Pancreas (tissue), 10 donors: ENCODE data around the gene HPN. TPM values are rescaled to one million over a fixed set of nuclear protein-coding genes. Genes with fewer than 3 reads are reported as not detected.
"Not testable (repeated sequence)": the region's sequence is repeated elsewhere in the genome, so short reads cannot be mapped to it uniquely, and the experiment has no call there.

Experiments
- ATAC-seq, 4 donors: fragments of 200-7000 bp; cut with Tn5 transposase; one replicate each; pipeline versions ENCODE4 v1.8.0 to v1.9.1; 2020; ENCODE audit warnings: mild to moderate bottlenecking in 4 of 4, moderate library complexity in 4 of 4
- DNase-seq, 6 donors: peaks; one replicate each; pipeline ENCODE4 v3.0.0-alpha.2; 2020
- FAIRE-seq: peaks from 2 replicates; lab custom pipeline; 2012; peaks lifted over from hg19 to GRCh38; lab: Jason Lieb, UNC
- H3K27ac ChIP-seq, 4 donors: fragments of 200-600 bp; sonication (generic); 1 replicate in 3 of 4; 2 replicates in 1 of 4; pipeline versions ENCODE4 v1.5.0 to v1.8.0; 2020
- H3K27me3 ChIP-seq, 4 donors: fragments of 200-600 bp; one replicate each; pipeline ENCODE4 v1.8.0; 2021
- H3K36me3 ChIP-seq, 3 donors: fragments of 200-600 bp; sonication (generic) in 1 of 3; one replicate each; pipeline versions ENCODE4 v1.5.0 to v1.8.0; 2020 to 2021
- H3K4me1 ChIP-seq, 3 donors: fragments of 200-600 bp; one replicate each; pipeline ENCODE4 v1.8.0; 2021
- H3K4me3 ChIP-seq, 4 donors: fragments of 200-600 bp; sonication (generic) in 2 of 4; one replicate each; pipeline versions ENCODE4 v1.5.0 to v1.8.0; 2020 to 2021
- H3K9me3 ChIP-seq, 4 donors: fragments of 200-600 bp; one replicate each; pipeline ENCODE4 v1.8.0; 2021
- WGBS, 2 donors: extraction: QIAGEN DNeasy Blood & Tissue Kit; methylation state at CpG; one replicate each; pipeline ENCODE4 v1.1.7; 2013; 5-methylcytosine and 5-hydroxymethylcytosine counted together
- intact Hi-C, 3 donors: fragments of 100-400 bp; cut with DNase I; formaldehyde crosslinking; loops; one replicate each; pipeline versions ENCODE4 v1.11.1 to v1.14.2; 2022
- polyA plus RNA-seq, 2 donors: library from polyadenylated mRNA; stranded (reverse); fragments of 200-250 nt; gene quantifications; one replicate each; pipeline ENCODE4 v1.2.3, GENCODE V29; 2013
- total RNA-seq, 6 donors: library from RNA; stranded (reverse); fragmentation: NEBNext Ultra II Directional in 4 of 6; extraction: Animal tissue kit (Norgen Biotek cat#: 25700) in 4 of 6; gene quantifications; one replicate each; pipeline versions ENCODE4 v1.2.1 to v1.2.4, GENCODE V29; 2021 to 2023
- TF ChIP-seq, protein P1 (sequence below), 4 donors: fragments of 200-600 bp; sonication (generic) in 3 of 4; IDR thresholded peaks; one replicate each; pipeline versions ENCODE4 v1.5.0 to v1.8.0; 2021; ENCODE audit warnings: antibody characterized with exemption in 4 of 4
- donor health status: healthy with polysubstance abuse.
- donor health status: DM: no; HTN: no; CAD: no; lungs with moderate emphysema.
- donor health status: DM: no; HTN: no; CAD: no.
- donor health status: control.
- donor health status: control.
- donor health status: Bipolar disorder and iron deficiency.
- donor health status: DM: yes; HTN: yes; CAD: no.
- donor health status: DM: no; HTN: no; CAD: no.
- donor health status: DM: no; HTN: no; CAD: no.
- donor health status: DM: yes; HTN: yes; CAD: no.

Gene HPN
- total and polyA plus RNA-seq, 8 donors = 93.0 to 238 (median 124) TPM

DNA sequence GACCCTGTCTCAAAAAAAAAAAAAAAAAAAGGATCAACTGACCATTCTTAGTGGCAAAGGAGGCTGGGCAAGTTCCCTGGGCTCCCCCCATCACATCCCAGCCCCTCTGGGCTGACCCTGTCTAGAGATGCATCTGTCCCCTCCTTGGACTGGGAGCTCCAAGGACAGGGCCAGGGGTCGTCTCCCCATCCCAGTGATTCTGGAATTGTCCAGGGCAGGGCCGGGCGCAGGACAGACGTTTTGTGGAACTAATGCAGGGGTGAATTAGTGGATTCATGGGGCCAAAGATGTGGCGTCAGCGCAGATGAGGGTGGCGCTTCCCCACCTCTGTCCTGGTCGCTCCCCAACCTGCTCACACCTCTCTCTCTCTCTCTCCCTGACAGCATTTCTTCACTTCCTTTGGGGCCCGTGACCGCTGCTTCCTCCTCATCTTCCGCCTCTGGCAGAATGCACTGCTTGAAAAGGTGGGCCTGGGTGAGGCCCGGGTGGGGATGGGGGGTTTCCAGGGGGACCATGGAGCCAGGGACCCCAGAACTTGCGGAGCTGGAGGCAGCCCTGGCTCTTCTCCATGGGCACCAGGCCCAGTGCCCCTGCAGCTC lies 30.3 kb upstream of the HPN start:
- TF ChIP-seq, protein P1, sequence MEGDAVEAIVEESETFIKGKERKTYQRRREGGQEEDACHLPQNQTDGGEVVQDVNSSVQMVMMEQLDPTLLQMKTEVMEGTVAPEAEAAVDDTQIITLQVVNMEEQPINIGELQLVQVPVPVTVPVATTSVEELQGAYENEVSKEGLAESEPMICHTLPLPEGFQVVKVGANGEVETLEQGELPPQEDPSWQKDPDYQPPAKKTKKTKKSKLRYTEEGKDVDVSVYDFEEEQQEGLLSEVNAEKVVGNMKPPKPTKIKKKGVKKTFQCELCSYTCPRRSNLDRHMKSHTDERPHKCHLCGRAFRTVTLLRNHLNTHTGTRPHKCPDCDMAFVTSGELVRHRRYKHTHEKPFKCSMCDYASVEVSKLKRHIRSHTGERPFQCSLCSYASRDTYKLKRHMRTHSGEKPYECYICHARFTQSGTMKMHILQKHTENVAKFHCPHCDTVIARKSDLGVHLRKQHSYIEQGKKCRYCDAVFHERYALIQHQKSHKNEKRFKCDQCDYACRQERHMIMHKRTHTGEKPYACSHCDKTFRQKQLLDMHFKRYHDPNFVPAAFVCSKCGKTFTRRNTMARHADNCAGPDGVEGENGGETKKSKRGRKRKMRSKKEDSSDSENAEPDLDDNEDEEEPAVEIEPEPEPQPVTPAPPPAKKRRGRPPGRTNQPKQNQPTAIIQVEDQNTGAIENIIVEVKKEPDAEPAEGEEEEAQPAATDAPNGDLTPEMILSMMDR (IDR thresholded peaks at IDR 0.05) = no peak
- intact Hi-C loops = loop anchor here in 2 of 3 donors (5.0 to 10.0 kb wide), 2 partner anchors 39 to 46 kb away; partner anchors contain the start of gene ZNF792 (in 1 of the 2)
- H3K4me3 ChIP-seq = no peak overlapping the region
- 86 to 91% methylated on average over 13 of the region's 13 CpGs for WGBS, 2 donors
- H3K9me3 ChIP-seq = no peaks in the 10 kb centered on the region
- peaks cover 5 to 28% (median 19%) of the 10 kb centered on the region in 3 donors for H3K36me3 ChIP-seq
- peak in 1 of 6 donors; percentile 58 for DNase-seq
- no peak overlapping the region for H3K27ac ChIP-seq
- no peak for FAIRE-seq
- ATAC-seq = no peak
- peaks cover 5 to 23% (median 10%) of the 10 kb centered on the region in 3 donors for H3K4me1 ChIP-seq
- H3K27me3 ChIP-seq = no peaks in the 10 kb centered on the region

DNA sequence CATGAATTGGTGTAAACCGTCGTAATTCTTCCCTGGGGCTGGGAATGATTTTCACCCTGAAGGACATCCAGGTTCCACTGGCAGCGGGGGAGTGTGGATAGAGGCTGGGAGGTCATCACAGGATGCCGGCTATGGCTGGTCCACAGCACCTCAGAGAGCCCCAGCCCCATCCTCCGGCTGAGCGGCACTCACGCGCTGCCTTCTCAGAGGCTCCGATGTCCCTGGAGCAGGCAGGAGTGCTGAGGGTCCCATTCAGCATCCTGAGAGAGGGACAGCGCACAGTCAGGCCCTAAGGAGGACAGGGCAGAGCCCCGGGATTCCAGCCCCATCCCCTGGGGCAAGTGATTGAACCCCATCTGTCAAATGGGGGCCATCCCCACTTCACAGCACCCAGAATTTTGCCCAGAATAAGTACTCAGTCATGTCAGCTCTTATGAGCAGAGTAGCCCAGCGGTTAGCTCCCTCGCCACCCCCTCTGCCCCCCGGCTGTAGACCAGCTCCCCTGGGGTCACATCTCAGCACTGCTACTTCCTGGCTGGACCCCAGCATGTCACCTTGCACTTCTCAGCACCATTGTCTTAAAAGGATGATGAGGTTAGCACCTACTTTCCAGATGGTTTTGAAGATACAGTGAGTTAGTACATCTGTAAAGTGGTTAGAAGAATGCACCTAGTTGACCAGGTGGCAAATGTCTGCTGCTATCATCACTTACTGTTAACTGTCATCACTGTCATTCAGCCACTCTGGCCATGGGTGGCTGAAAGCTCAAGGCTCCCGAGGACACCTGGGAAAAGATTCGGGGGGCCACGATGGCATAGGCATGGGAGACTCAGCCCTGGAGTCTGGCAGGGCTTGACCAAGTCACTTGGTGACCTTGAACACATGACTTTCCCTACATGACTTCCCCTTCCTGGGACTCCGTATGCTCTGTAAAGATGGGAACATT lies 29.5 kb upstream of the HPN start:
- H3K36me3 ChIP-seq = peaks cover 5 to 29% (median 19%) of the 10 kb centered on the region in 3 donors
- no peaks in the 10 kb centered on the region for H3K27me3 ChIP-seq
- DNase-seq = no peak
- peaks cover 0 to 18% (median 5%) of the 10 kb centered on the region in 3 donors for H3K4me1 ChIP-seq
- TF ChIP-seq, protein P1 (IDR thresholded peaks at IDR 0.05) = no peak
- H3K27ac ChIP-seq = peak overlapping the region in 1 of 4 donors; percentile 15
- no peak overlapping the region for H3K4me3 ChIP-seq
- FAIRE-seq = no peak
- H3K9me3 ChIP-seq = no peaks in the 10 kb centered on the region
- ATAC-seq = peak; percentile 25 to 36 (median 25)
- 82 to 86% methylated on average over 18 of the region's 18 CpGs for WGBS, 2 donors
- intact Hi-C loops = loop anchor here in 2 of 3 donors (5.0 to 10.0 kb wide), 2 partner anchors 40 to 47 kb away; partner anchors contain the start of gene ZNF792 (in 1 of the 2)

DNA sequence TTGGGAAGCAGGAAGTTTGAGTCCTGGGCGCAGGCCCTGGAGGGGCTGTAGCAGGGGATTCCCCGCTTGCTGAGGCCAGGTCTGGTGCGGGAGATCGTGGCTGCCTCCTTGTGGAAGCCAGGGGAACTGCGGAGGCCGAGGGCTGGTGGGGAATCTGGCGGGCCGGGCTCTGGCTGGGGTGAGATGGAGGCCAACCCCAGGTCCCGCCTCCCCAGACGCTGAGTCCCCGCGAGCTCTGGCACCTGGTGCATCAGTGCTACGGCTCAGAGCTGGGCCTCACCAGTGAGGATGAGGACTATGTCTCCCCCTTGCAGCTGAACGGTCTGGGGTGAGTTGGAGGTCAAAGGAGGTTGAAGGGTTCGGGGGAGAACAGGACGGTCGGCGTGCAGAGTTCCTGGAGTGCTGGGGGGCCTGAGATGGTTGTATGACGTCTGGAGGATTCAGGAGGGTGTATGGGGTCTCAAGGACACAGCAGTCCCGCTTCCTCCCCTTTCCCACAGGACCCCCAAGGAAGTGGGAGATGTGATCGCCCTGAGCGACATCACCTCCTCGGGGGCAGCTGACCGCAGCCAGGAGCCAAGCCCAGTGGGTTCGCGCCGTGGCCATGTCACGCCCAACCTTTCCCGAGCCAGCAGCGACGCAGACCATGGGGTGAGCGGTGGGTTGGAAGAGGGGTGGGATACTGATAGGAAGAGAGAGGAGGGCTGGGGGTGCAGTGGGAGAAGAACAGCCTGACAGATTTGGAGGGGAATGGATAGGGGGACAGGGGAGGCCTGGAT lies 28.3 kb upstream of the HPN start:
- Histone ChIP-seq H3K27me3 (no peaks in the 10 kb centered on the region), H3K9me3 (no peaks in the 10 kb centered on the region), H3K36me3 (peaks cover 5 to 29% (median 19%) of the 10 kb centered on the region in 3 donors), H3K4me3 (no peak overlapping the region), H3K4me1 (peaks cover 0 to 10% (median 4%) of the 10 kb centered on the region in 3 donors), H3K27ac (no peak overlapping the region)
- DNase-seq = peak; percentile 61 to 90 (median 78)
- FAIRE-seq = no peak
- WGBS, 2 donors = 53 to 54% methylated on average over 32 of the region's 32 CpGs
- TF ChIP-seq, protein P1 (IDR thresholded peaks at IDR 0.05) = peak; percentile 86 to 95 (median 94)
- intact Hi-C loops = loop anchor here in 2 of 3 donors (5.0 to 10.0 kb wide), 2 partner anchors 41 to 48 kb away; partner anchors contain the start of gene ZNF792 (in 1 of the 2)
- peak; percentile 67 to 90 (median 85) for ATAC-seq

DNA sequence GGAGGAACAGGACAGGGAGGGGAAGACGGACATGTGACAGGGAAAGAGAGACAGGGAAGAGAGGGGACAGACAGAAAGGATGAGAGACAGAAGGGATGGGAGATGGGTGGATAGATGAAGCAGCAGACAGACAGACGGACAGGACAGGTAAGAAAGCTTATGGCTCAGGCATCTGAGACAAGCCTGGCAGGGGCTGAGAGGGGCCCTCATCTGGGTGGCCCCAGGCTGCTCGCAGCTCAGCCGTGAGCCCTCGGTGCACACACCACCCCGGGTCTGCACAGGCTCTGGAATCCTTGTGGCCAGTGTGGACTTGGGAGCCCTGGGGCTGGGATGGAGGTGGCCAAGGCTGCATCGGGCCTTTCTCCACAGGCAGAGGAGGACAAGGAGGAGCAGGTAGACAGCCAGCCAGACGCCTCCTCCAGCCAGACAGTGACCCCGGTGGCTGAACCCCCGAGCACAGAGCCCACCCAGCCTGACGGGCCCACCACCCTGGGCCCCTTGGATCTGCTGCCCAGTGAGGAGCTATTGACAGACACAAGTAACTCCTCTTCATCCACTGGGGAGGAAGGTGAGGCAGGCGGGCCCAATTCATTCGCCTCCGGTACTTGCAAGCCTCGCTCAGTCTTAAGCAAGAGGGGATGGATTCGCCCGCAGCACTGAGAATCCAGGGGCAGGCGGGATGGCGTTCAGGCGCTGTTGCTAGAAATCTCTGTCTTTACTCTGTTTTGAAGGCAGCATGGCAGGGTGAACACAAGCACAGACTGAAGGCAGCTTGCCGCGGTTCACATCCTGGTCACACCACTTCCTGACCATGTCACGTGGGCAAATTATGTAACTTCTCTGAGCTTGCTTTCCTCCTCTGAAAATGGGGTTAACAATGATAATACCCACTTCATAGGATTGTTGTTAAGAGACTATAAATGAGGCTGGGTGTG lies 27.4 kb upstream of the HPN start:
- TF ChIP-seq, protein P1 (IDR thresholded peaks at IDR 0.05) = no peak
- WGBS, 2 donors = 88 to 93% methylated on average over 23 of the region's 23 CpGs
- FAIRE-seq (no peak), DNase-seq (peak in 1 of 6 donors; percentile 14), ATAC-seq (no peak)
- Histone ChIP-seq H3K9me3 (no peaks in the 10 kb centered on the region), H3K4me3 (no peak overlapping the region), H3K27ac (no peak overlapping the region), H3K4me1 (peaks cover 0 to 10% (median 4%) of the 10 kb centered on the region in 3 donors), H3K27me3 (no peaks in the 10 kb centered on the region), H3K36me3 (peaks cover 5 to 32% (median 23%) of the 10 kb centered on the region in 3 donors)
- intact Hi-C loops = loop anchor here (2.0 to 10.0 kb wide), 3 partner anchors 42 to 49 kb away; partner anchors contain the start of gene ZNF792 (in 1 of the 3)

DNA sequence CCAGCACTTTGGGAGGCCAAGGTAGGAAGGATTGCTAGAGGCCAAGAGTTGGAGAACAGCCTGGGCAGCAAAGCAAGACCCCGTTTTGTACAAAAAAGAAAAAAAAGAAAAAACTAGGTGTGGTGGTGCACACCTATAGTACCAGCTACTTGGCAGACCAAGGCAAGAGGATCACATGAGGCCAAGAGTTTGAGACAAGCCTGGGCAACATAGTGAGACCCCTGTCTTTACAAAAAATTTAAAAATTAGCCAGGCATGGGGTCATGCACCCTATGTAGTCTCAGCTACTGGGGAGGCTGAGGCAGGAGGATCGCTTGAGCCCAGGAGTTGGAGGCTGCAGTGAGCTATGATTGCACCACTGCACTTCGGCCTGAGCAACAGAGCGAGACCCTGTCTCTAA lies 26.7 kb upstream of the HPN start:
- not testable (repeated sequence) for H3K27ac ChIP-seq, DNase-seq, FAIRE-seq, H3K4me1 ChIP-seq, ATAC-seq, H3K9me3 ChIP-seq, H3K4me3 ChIP-seq, H3K27me3 ChIP-seq
- intact Hi-C loops = loop anchor here (2.0 to 10.0 kb wide), 3 partner anchors 42 to 50 kb away; partner anchors contain the start of gene ZNF792 (in 1 of the 3)
- H3K36me3 ChIP-seq = peaks cover 5 to 32% (median 24%) of the 10 kb centered on the region in 3 donors
- WGBS, 2 donors = 91 to 93% methylated on average over 4 of the region's 4 CpGs
